Liver (tissue), 3 donors: Measurements from ENCODE around the gene ANKRD31.

Source experiments
- ATF3 ChIP-seq: IDR thresholded peaks from 2 replicates; pipeline ENCODE4 v1.6.1; 2016; ENCODE audit warnings: antibody characterized with exemption
- CTCF ChIP-seq: fragments of 150-350 bp; IDR thresholded peaks from 2 replicates; pipeline ENCODE4 v1.5.1; 2017; ENCODE audit warnings: improper control_type of control experiment, low read depth, low read length; ENCODE audit not compliant: missing input control
- EGR1 ChIP-seq, 2 donors: IDR thresholded peaks; 2 replicates each; pipeline ENCODE4 v1.6.1; 2016 to 2018; ENCODE audit warnings: antibody characterized with exemption in 2 of 2, low read depth in 2 of 2
- GABPA ChIP-seq, 2 donors: IDR thresholded peaks in 1 of 2; conservative IDR thresholded peaks in 1 of 2; 2 replicates each; pipeline ENCODE4 v1.6.1; 2016; ENCODE audit warnings: antibody characterized with exemption in 2 of 2, mild to moderate bottlenecking in 1 of 2, moderate library complexity in 1 of 2
- HNF4G ChIP-seq: IDR thresholded peaks from 2 replicates; pipeline ENCODE4 v1.6.1; 2016; ENCODE audit warnings: antibody characterized with exemption
- JUND ChIP-seq, 2 donors: IDR thresholded peaks; 2 replicates each; pipeline ENCODE4 v1.6.1; 2016; ENCODE audit warnings: antibody characterized with exemption in 2 of 2
- MAX ChIP-seq: IDR thresholded peaks from 2 replicates; pipeline ENCODE4 v1.6.1; 2016; ENCODE audit warnings: antibody characterized with exemption
- RAD21 ChIP-seq, 2 donors: IDR thresholded peaks; 2 replicates each; pipeline ENCODE4 v1.6.1; 2016; ENCODE audit warnings: antibody characterized with exemption in 2 of 2, mild to moderate bottlenecking in 2 of 2
- REST ChIP-seq: IDR thresholded peaks from 2 replicates; pipeline ENCODE4 v1.6.1; 2016; ENCODE audit warnings: antibody characterized with exemption, mild to moderate bottlenecking
- TAF1 ChIP-seq: conservative IDR thresholded peaks from 2 replicates; pipeline ENCODE4 v1.6.1; 2016; ENCODE audit warnings: antibody characterized with exemption, mild to moderate bottlenecking
- YY1 ChIP-seq: IDR thresholded peaks from 2 replicates; pipeline ENCODE4 v1.6.1; 2016; ENCODE audit warnings: antibody characterized with exemption, mild to moderate bottlenecking
- ZBTB33 ChIP-seq: IDR thresholded peaks from 2 replicates; pipeline ENCODE4 v1.6.1; 2016; ENCODE audit warnings: antibody characterized with exemption
- donor health status: healthy.
- donor health status: healthy.

GRCh38 chr5:75140277-75140676 is 96.4 kb downstream of the ANKRD31 start:
- TF ChIP-seq CTCF (no peak), MAX (no peak), YY1 (no peak), REST (no peak), TAF1 (no peak), JUND (IDR thresholded peaks at IDR 0.05) (no peak), ZBTB33 (no peak), HNF4G (no peak), EGR1 (IDR thresholded peaks at IDR 0.05; ENCODE audit: low read depth in 2 of 2) (no peak), GABPA (IDR thresholded peaks at IDR 0.05 in 1 of 2, conservative IDR thresholded peaks at IDR 0.05 in 1 of 2) (no peak), RAD21 (IDR thresholded peaks at IDR 0.05) (no peak), ATF3 (no peak)
